NCI-H748 (cell line): ENCODE data around the gene PGAP2.

Experiments used
- DNase-seq: peaks from one replicate; lab custom pipeline; 2025; ENCODE audit not compliant: unreplicated experiment; lab: John Stamatoyannopoulos, UW

PGAP2 gene

DNA sequence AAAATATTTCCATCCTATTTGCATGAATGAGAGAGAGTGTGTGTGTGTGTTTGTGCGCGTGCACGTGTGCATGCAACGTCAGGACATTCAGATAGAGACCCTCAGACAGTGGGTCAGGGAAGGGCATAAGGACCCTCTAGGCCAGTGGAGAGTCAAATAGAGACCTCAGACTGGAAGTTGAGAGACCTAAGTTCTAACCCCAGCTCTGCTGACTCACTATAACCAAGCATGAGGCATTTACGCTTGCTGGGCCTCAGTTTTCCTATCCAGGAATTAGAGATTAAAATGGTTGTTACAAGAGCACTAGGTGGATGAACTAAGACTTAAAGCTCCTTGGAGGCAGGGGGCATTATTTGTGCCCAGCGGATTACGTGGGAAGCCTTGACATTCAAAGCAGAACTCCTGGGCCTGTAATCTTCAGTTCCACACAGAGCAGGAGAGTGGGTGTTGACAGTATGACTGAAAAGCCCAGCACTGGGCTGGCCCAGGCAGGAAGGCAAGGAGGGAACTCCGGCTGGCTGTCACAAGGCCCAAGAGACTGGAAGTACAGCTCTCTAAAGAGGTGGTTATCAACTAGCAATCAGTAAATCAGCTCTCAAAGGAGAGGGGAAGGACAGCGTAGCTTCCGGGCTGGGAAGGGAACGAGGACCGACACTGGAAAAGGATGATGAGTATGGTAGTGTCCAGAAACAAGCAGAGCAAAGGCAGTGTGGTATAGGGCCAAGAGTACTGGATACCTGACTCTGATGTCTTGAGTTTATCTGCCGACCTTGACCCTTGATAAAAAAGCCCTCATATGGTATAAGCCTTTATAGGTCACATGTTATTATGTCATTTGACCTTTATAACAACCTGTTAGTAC is 23.2 kb downstream of the PGAP2 start:
- DNase-seq, result no peak

DNA sequence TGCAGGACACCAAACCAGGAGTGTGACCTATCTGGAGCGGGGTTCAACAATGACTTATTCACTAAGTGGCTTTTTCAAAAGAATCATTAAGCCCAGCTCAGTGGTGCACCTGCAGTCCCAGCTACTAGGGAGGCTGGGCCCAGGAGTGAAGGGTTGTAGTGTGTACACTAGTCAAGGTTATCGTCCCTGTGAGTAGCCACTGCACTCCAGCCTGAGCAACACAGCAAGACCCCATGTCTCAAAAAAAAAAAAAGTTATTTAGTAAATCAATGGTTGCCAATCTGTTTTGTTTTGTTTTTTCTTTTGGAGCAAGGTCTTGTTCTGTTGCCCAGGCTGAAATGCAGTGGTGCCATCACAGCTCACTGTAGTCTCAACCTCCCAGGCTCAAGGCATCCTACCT is 24.5 kb downstream of the PGAP2 start:
- no peak for DNase-seq

DNA sequence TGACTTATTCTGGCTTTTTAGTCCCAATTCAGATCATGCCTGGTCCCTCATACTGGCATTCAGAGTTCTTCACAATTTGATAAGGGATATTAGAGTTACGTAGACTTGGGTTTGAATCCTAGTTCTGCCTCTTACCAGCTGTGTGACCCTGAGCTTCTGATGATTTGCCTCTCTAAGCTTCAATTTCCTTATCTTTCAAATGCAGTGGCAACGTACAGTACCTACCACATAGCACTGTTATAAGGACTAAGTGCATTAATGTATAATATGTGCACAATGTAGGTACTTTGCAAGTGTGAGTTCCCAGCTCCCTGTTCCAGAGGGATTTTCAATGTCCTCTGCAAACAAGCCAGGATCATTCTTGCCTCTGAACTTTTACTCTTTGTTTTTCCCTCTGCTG is 25.1 kb downstream of the PGAP2 start:
- DNase-seq, result no peak

DNA sequence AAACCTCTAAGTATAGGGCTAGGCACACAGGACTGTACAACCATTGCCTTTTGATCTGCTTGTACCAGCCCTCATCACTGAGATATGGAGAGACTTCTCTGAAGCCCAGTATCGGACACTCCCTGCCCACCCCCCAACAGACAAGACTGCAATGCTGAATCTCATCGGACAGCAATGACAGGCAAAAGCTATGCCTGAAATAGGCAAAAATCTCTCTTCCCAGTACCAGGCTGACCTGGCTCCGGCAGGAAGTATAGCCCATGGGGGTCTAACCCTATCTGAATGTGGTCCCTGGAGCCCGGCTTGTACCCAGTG is 25.9 kb downstream of the PGAP2 start:
- no peak for DNase-seq

- no peak for DNase-seq
Measured at GRCh38 chr11:3834664-3835461, 26.5 kb downstream of the PGAP2 start.

GRCh38 chr11:3835751-3836150 is 27.4 kb downstream of the PGAP2 start:
- DNase-seq, result no peak

- no peak for DNase-seq
Measured at GRCh38 chr11:3836903-3837302, 28.5 kb downstream of the PGAP2 start.

DNA sequence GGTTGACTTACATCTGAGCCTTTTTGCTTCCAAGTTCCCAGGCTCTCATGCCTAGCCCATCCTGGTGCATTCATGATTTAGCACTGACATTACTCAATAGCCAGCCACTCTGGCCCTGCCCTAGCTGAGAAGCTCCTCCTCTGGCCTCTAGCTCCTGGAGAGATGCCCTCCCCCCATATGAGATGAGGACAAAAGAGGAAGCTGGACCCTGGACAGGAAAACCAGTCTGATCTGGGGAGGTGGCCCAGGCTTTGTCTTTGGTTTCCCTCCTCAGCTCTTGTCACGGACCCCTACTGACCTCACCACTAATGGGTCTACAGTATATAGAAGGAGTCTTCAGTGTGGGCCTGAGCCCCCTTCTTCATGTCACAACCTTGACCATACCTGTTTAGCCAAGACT is 29.4 kb downstream of the PGAP2 start:
- DNase-seq, result no peak

DNA sequence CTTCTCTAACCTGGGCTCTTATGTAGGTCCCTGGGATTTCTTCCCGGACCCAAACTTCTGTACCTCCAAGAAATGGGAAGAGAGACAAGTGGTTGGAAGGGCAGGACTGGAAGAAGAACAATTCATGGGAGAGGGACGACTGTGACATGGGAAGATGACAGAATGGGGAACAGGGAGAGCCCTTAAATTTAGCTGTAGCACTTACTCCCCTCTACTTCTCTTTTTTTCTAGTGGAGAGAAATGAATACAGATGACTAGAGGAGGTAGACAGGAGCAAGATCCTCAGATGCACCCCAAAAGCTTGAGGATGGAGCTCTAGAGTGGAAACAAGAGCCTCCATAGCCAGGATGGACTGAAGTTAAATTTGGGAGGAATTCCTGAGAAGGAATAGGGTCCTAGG is 30.1 kb downstream of the PGAP2 start:
- DNase-seq, result no peak

GRCh38 chr11:3840004-3840869 is 31.9 kb downstream of the PGAP2 start:
- no peak for DNase-seq

DNA sequence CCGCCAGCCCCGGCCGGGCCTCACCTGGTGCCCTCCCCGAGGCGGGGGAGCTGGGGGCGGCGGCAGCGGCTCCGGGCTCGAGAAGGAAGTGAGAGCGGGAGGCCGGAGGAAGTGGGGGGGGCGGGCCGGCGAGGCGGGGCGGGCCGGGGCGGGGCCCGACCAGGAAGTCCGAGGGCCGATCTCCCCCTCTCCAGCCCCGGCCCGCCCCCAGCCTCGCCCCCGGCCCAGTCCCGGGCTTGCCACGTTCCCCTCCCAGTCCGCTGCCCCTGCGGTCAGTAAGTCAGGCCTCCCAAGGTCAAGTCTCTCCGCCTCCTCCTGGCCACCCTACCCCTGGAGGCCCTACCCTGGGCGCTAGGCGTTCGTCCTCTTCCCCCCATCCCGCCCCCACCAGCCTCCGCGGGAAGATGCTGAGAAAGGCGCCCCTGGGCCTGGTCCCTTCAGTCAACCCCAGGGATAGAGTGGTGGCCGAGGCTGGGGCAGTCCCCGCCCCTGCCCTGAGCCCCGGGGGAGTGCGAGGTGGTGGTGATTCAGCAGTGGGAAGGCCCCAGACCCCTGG is 32.6 kb downstream of the PGAP2 start, which contains the start of gene RHOG:
RHOG (minus strand) TSS at position 90 of the 556 bp plus-strand sequence. CDS start 12,821 bp downstream, outside the sequence.
- peak; percentile 70 for DNase-seq

DNA sequence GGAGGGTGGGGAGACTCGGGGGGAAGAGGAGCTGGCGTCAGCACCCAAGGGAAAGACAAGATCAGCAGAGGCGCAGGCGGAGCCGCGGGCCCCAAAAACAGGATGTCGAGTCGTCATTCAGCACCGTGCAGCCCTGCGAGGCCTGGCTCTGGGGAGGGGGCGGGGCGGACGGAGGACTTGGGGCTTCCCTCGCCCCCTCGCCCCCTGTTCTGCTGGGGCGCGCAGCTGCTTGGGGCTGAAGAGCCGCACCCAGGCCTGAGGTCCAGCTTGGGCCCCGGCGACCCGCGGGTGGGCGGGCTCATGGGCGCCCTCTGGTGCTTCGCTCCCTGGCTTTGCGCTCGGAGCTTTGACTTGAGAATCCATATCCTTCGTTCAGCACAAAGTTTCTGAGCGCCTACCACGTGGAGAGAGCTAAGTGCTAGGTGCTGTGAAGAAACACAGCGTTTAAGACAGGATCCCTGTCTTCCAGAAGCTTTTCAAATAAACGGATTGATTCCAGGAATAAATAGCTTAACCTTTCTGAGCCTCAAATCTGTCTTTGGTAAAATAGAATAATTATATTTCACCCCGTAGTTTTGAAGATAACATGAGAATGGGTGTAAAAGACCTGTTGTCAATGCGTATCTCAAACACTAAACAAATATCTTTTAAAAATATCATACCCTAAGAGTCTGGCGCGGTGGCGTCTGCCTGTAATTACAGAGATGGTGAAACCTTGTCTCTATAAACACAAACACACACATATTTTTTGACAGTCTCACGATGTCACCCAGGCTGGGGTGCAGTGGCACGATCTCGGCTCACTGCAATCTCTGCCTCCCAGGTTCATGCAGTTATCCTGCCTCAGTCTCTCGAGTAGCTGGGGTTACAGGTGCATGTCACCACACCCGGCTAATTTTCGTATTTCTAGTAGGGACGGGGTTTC is 33.3 kb downstream of the PGAP2 start:
- DNase-seq, result peak; percentile 88

GRCh38 chr11:3843326-3843725 is 35.0 kb downstream of the PGAP2 start:
- no peak for DNase-seq

DNA sequence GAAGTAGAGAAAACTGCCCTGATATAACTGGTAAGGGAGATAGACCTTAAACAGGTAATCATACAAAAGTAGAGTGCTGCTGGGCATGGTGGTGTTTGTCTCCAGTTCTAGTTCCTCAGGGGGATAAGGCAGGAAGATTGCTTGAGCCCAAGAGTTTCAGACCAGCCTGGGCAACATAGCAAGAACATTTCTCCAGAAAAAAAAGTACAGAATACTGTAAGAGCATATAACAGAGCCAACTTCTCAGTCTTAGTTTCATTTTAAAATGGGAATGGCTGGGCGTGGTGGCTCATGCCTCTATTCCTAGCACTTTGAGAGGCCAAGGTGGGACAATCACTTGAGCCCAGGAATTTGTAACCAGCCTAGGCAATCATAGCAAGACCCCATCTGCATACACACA is 36.9 kb downstream of the PGAP2 start:
- no peak for DNase-seq

DNA sequence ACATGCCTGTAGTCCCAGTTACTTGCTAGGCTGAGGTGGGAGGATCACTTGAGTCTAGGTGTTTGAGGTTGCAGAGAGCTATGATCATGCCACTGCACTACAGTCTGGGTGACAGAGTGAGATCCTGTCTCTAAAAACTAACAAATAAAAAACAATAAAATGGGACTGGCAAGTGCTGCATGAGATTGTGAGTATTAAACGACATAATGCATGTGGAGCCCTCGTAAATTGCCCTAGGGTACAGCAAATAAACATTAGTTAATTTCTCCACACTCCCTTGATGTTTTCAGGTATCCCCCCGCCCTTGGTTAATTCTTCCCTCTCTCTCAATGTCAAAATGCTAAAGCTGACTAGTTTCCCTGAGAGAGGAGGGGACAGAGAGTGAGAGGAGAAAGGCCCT is 37.3 kb downstream of the PGAP2 start:
- no peak for DNase-seq

DNA sequence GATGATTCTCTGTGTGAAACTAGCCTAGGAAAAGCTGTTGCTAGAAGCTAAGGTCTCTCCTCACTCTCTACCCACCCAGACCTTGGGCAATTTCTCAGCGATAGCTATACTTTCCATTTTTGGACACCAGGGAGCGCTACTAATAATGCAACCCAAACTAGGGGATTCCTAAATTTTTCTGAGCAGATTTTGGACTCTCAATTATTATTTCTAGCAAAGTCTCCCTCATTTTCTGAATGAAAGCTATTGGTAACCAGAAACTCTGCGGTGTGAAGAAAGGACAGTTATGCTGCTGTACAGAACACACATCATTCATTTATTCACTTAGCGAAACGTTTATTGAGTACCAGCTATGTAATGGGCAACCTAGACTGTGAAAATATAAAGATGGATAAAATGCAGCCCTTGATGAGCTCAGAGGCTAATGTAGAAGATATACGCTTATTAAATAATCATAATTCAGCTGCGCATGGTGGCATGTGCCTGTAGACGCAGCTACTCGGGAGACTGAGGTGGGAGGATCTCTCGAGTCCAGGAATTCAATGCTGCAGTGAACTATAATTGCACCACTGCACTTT is 41.0 kb downstream of the PGAP2 start:
- peak; percentile 60 for DNase-seq

DNA sequence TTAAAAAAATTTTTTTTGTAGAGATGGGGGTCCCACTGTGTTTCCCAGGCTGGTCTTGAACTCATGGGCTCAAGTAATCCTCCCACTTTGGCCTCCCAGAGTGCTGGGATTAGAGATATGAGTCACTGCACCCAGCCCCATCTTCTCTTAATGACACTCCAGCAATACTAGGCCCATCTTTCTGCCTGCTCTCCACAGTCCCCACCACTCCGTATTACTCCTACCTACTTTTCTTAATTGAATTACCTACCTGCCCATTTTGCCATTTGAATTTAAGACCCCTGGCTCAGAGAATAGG is 45.1 kb downstream of the PGAP2 start:
- no peak for DNase-seq

DNA sequence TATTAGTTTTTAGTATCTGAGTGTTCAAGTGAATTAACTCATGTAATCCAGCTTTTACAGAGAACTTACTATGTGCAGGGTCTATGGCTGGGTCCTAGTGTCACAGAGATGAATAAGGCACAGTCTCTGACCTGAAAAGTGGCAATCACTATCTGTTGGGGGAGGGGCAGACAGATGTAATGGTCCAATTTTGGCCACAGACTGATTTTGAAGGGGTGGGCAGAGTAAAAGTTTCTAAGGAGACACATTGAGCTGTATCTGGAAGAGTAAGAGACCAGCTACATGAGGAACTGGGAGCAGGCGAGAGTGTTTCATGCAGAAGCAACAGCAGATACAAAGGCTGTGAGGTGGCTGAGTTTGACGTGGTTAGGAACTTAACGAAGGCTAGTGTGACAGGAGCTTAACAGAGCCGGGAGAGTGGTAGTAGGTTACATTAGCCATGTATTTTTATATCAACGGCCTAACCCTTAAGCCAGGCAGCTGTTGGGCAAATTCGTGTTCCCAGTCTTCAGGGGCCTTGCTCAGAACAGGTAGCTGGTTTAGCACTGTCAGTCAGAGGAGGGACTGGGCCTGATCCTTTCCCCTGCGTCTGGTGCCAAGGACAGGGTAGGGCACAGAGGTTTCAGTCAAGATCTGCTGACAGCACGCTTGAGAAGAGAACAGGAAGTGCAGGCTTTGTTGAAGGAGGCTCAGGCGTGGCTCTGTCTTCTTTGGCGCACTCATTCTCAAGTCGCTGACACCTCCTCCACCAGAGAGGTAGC is 45.7 kb downstream of the PGAP2 start:
- DNase-seq, result no peak

DNA sequence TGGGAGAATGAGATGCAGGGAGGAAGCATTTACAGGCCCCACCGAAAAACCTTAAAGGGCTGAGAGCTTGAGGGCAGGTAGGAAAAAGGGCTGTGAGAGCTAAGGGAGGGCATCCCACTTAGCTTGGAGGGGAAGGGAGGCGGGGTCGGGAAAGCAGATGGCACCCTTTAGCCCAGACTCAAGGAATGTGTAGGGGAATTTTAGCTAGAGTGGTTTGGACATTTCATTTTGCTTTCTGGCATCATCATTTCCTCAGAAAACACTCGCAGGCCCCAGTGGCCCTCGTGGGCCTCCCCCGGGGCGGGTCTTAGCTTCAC is 46.3 kb downstream of the PGAP2 start:
- DNase-seq, result peak; percentile 33
